K562 (cell line): ENCODE measurements around the gene PEX7. TPM values are rescaled to one million over a fixed set of nuclear protein-coding genes. Genes with fewer than 3 reads are reported as not detected.

Source experiments
- ARID1B ChIP-seq: fragments of 450-650 bp; IDR thresholded peaks from 2 replicates; pipeline ENCODE4 v1.6.1; 2016; ENCODE audit warnings: antibody characterized with exemption, mild to moderate bottlenecking, inconsistent platforms
- ATF7 ChIP-seq: fragments of 450-650 bp; IDR thresholded peaks from 2 replicates; pipeline ENCODE4 v1.7.1; 2014; ENCODE audit warnings: mild to moderate bottlenecking, moderate library complexity
- BACH1 ChIP-seq: fragments of 200-800 bp; sonication (Bioruptor generic); IDR thresholded peaks from 2 replicates; pipeline ENCODE4 v1.6.1; 2016; ENCODE audit warnings: missing genetic modification characterization, missing compliant biosample characterization
- CEBPB ChIP-seq: fragments of 450-650 bp; IDR thresholded peaks from 2 replicates; pipeline ENCODE4 v1.6.1; 2016; ENCODE audit warnings: missing genetic modification characterization, missing compliant biosample characterization
- CREB1 ChIP-seq, 2 experiments: sonication (generic) in 1 of 2; formaldehyde crosslinking in 1 of 2; IDR thresholded peaks; 2 replicates each; pipeline versions ENCODE4 v1.6.1 to v1.8.0; 2012 to 2022; ENCODE audit warnings: inconsistent platforms in 1 of 2, mild to moderate bottlenecking in 1 of 2, missing genetic modification reagents in 1 of 2, moderate library complexity in 1 of 2
- CREM ChIP-seq: IDR thresholded peaks from 2 replicates; pipeline ENCODE4 v1.6.1; 2014; ENCODE audit warnings: antibody characterized with exemption, low read depth
- ELF1 ChIP-seq: fragments of 200-800 bp; sonication (Bioruptor generic); IDR thresholded peaks from 2 replicates; pipeline ENCODE4 v1.6.1; 2016; ENCODE audit warnings: missing genetic modification characterization, missing compliant biosample characterization
- FOXK1 ChIP-seq: sonication (generic); formaldehyde crosslinking; IDR thresholded peaks from 2 replicates; pipeline ENCODE4 v1.8.0; 2022; ENCODE audit warnings: missing genetic modification reagents, mild to moderate bottlenecking, borderline replicate concordance
- GTF2A2 ChIP-seq: IDR thresholded peaks from 2 replicates; pipeline ENCODE4 v1.6.1; 2016; ENCODE audit warnings: mild to moderate bottlenecking, missing genetic modification characterization, missing compliant biosample characterization
- JUN ChIP-seq, 2 experiments: sonication (generic) in 1 of 2; formaldehyde crosslinking in 1 of 2; IDR thresholded peaks; 2 replicates each; pipeline versions ENCODE4 v1.6.1 to v1.8.0; 2012 to 2022; ENCODE audit warnings: borderline replicate concordance in 2 of 2, mild to moderate bottlenecking in 2 of 2, improper control_type of control experiment in 1 of 2, low read depth in 1 of 2, low read length in 1 of 2, missing genetic modification reagents in 1 of 2
- JUNB ChIP-seq: fragments of 450-650 bp; formaldehyde crosslinking; conservative IDR thresholded peaks from 2 replicates; pipeline ENCODE4 v1.4.0; 2020; ENCODE audit warnings: mild to moderate bottlenecking
- KLF16 ChIP-seq: IDR thresholded peaks from 2 replicates; pipeline ENCODE4 v1.6.1; 2016; ENCODE audit warnings: antibody characterized with exemption
- MTA1 ChIP-seq: fragments of 450-650 bp; IDR thresholded peaks from 2 replicates; pipeline ENCODE4 v1.6.1; 2017; ENCODE audit warnings: borderline replicate concordance
- MTA2 ChIP-seq: fragments of 450-650 bp; IDR thresholded peaks from 2 replicates; pipeline ENCODE4 v1.6.1; 2016; ENCODE audit warnings: low read depth
- NR2C1 ChIP-seq, 2 experiments: fragments of 450-650 bp; IDR thresholded peaks; 2 replicates each; pipeline ENCODE4 v1.6.1; 2017; ENCODE audit warnings: mild to moderate bottlenecking in 2 of 2, antibody characterized with exemption in 1 of 2, inconsistent platforms in 1 of 2, missing compliant biosample characterization in 1 of 2, missing genetic modification characterization in 1 of 2
- NRF1 ChIP-seq, 2 experiments: fragments of 450-650 bp; IDR thresholded peaks in 1 of 2; conservative IDR thresholded peaks in 1 of 2; 2 replicates each; pipeline ENCODE4 v1.6.1; 2014; ENCODE audit warnings: mild to moderate bottlenecking in 2 of 2
- RBM34 ChIP-seq: fragments of 200-400 bp; formaldehyde crosslinking; IDR thresholded peaks from 2 replicates; pipeline ENCODE4 v1.6.1; 2018; ENCODE audit warnings: low read length, borderline replicate concordance; ENCODE audit not compliant: insufficient read depth
- SMARCC2 ChIP-seq: fragments of 450-650 bp; IDR thresholded peaks from 2 replicates; pipeline ENCODE4 v1.6.1; 2017; ENCODE audit warnings: antibody characterized with exemption, moderate library complexity, mild to moderate bottlenecking, low read depth
- TAF9B ChIP-seq: fragments of 450-650 bp; IDR thresholded peaks from 2 replicates; pipeline ENCODE4 v1.6.1; 2018; ENCODE audit warnings: mild to moderate bottlenecking; ENCODE audit not compliant: partially characterized antibody
- TAL1 ChIP-seq: fragments of 450-650 bp; IDR thresholded peaks from 2 replicates; pipeline ENCODE4 v1.6.1; 2016; ENCODE audit warnings: mild to moderate bottlenecking
- ZNF12 ChIP-seq: sonication (generic); formaldehyde crosslinking; IDR thresholded peaks from 2 replicates; pipeline ENCODE4 v1.4.0; 2020; ENCODE audit warnings: mild to moderate bottlenecking, missing genetic modification reagents
- ZNF57 ChIP-seq: fragments of 450-650 bp; formaldehyde crosslinking; IDR thresholded peaks from 2 replicates; pipeline ENCODE4 v1.4.0; 2020; ENCODE audit warnings: mild to moderate bottlenecking, moderate library complexity
- polyA plus RNA-seq, 8 experiments: library from polyadenylated mRNA; depleted of rRNA in 4 of 8; stranded (reverse) in 5 of 8; unstranded in 3 of 8; fragments of >200 nt; fragmentation: Nextera tagmentation in 2 of 8; fragmentation: Illumina TruSeq in 1 of 8; extraction: Ambion mirVana in 2 of 8; extraction: Trizol in 1 of 8; gene quantifications; 2 replicates each; pipeline versions ENCODE4 v1.2.1 to v1.2.3, GENCODE V29; 2011 to 2014; ENCODE audit warnings: inconsistent platforms in 1 of 8, missing spikeins in 1 of 8
- total RNA-seq, 7 experiments: library from RNA; depleted of rRNA in 6 of 7; stranded (reverse); fragments of >200 nt in 6 of 7; fragmentation: Illumina TruSeq in 2 of 7; extraction: Trizol in 2 of 7; gene quantifications; 2 replicates each; pipeline versions ENCODE4 v1.2.1 to v1.2.3, GENCODE V29; 2011 to 2021; ENCODE audit warnings: low replicate concordance in 1 of 7
- TF ChIP-seq, protein P1 (sequence below): sonication (generic); formaldehyde crosslinking; IDR thresholded peaks from 2 replicates; pipeline ENCODE4 v1.4.0; 2020; ENCODE audit warnings: mild to moderate bottlenecking, missing genetic modification reagents
- TF ChIP-seq, protein P2 (sequence below): fragments of 450-650 bp; IDR thresholded peaks from 2 replicates; pipeline ENCODE4 v1.6.1; 2016; ENCODE audit warnings: missing biosample characterization, missing genetic modification characterization
- TF ChIP-seq, protein P3 (sequence below): fragments of 250-450 bp; sonication (Bioruptor Pico); IDR thresholded peaks from 2 replicates; pipeline ENCODE4 v1.8.0; 2021; ENCODE audit warnings: mild to moderate bottlenecking, moderate library complexity

Gene PEX7
- total and polyA plus RNA-seq, 9 of the 15 experiments (the other 6 are each of a cell fraction or from before 2014, with no cell fraction given): 1.6 to 12.9 (median 9.1) TPM

DNA sequence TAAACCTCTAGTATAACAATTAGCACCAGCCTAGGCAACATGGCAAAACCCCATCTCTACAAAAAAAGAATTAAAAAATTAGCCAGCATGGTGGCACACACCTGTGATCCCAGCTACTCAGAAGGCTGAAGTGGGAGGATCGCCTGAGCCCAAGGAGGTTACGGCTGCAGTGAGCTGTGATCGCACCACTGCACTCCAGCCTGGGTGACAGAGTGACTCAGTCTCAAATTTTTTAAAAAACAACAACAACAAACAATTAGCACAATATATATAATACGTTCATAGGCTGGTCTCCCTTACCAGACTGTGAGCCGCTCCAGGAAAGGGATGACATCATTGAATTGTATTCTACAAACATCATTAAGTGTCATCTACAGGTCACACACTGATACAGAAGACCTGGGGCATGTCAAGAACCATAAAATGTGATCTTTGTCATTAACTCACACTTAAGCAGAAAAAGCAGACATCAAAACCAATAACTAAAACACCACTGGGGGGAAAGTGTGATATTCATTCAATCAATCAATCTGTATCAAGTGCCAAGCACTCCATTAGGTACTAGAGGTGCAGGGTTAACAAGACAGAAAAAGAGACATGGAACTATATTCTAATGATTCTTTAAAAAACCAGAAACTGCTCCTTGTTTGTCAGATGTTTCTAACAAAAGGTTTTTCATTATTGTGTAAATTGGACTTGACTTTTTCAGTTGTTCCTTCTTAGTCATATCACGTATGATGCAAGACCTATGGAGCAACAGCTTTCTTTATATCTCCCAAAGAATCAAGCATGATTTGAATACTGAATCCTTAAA lies 48.0 kb upstream of the PEX7 start (continued):
- TF ChIP-seq NRF1 (conservative IDR thresholded peaks at IDR 0.05 in 1 of 2, IDR thresholded peaks at IDR 0.05 in 1 of 2): no peak
- peak; percentile 30; the same call in 1 of the 2 replicates for TF ChIP-seq ARID1B
- TF ChIP-seq CEBPB (tag): peak; percentile 98
- TF ChIP-seq RBM34: no peak
- TF ChIP-seq, protein P1, sequence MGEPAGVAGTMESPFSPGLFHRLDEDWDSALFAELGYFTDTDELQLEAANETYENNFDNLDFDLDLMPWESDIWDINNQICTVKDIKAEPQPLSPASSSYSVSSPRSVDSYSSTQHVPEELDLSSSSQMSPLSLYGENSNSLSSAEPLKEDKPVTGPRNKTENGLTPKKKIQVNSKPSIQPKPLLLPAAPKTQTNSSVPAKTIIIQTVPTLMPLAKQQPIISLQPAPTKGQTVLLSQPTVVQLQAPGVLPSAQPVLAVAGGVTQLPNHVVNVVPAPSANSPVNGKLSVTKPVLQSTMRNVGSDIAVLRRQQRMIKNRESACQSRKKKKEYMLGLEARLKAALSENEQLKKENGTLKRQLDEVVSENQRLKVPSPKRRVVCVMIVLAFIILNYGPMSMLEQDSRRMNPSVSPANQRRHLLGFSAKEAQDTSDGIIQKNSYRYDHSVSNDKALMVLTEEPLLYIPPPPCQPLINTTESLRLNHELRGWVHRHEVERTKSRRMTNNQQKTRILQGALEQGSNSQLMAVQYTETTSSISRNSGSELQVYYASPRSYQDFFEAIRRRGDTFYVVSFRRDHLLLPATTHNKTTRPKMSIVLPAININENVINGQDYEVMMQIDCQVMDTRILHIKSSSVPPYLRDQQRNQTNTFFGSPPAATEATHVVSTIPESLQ (CRISPR knock-in tag): no peak
- no peak for TF ChIP-seq NR2C1 (IDR thresholded peaks at IDR 0.05)
- TF ChIP-seq NR2C1 (tag; IDR thresholded peaks at IDR 0.05): 0 out of 2 replicates have a peak, but pooled peaks have one; percentile 30
- TF ChIP-seq, protein P2, sequence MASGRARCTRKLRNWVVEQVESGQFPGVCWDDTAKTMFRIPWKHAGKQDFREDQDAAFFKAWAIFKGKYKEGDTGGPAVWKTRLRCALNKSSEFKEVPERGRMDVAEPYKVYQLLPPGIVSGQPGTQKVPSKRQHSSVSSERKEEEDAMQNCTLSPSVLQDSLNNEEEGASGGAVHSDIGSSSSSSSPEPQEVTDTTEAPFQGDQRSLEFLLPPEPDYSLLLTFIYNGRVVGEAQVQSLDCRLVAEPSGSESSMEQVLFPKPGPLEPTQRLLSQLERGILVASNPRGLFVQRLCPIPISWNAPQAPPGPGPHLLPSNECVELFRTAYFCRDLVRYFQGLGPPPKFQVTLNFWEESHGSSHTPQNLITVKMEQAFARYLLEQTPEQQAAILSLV: peak; percentile 88
- TF ChIP-seq ELF1 (tag): no peak
- TF ChIP-seq ATF7: peak; percentile 89
- no peak for TF ChIP-seq CREM
- TF ChIP-seq GTF2A2: 0 out of 2 replicates have a peak, but pooled peaks have one; percentile 2
- TF ChIP-seq FOXK1 (CRISPR knock-in tag): no peak
- no peak for TF ChIP-seq ZNF12 (CRISPR knock-in tag)
- no peak for TF ChIP-seq MTA2
- TF ChIP-seq KLF16: no peak
- peak; percentile 50; the same call in 1 of the 2 replicates for TF ChIP-seq BACH1 (tag)
- no peak for TF ChIP-seq JUNB (CRISPR knock-in tag)
- no peak for TF ChIP-seq MTA1
- TF ChIP-seq, protein P3, sequence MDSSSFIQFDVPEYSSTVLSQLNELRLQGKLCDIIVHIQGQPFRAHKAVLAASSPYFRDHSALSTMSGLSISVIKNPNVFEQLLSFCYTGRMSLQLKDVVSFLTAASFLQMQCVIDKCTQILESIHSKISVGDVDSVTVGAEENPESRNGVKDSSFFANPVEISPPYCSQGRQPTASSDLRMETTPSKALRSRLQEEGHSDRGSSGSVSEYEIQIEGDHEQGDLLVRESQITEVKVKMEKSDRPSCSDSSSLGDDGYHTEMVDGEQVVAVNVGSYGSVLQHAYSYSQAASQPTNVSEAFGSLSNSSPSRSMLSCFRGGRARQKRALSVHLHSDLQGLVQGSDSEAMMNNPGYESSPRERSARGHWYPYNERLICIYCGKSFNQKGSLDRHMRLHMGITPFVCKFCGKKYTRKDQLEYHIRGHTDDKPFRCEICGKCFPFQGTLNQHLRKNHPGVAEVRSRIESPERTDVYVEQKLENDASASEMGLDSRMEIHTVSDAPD (CRISPR knock-in tag): no peak
- no peak for TF ChIP-seq TAL1
- no peak for TF ChIP-seq CREB1 (IDR thresholded peaks at IDR 0.05)
- no peak for TF ChIP-seq CREB1 (CRISPR knock-in tag; IDR thresholded peaks at IDR 0.05)
- no peak for TF ChIP-seq TAF9B
- 0 out of 2 replicates have a peak, but pooled peaks have one; percentile 23 for TF ChIP-seq JUN (IDR thresholded peaks at IDR 0.05; ENCODE audit: borderline replicate concordance, low read depth, low read length)
- no peak for TF ChIP-seq JUN (CRISPR knock-in tag; IDR thresholded peaks at IDR 0.05; ENCODE audit: borderline replicate concordance)
- no peak for TF ChIP-seq SMARCC2
- TF ChIP-seq ZNF57: no peak
